Keratinocyte (primary cell): ENCODE data around the gene GSKIP.

Experiments
- EZH2 ChIP-seq: IDR thresholded peaks from one replicate; pipeline ENCODE4 v1.6.1; 2012; ENCODE audit warnings: inconsistent platforms, mild to moderate bottlenecking, low read length, moderate library complexity
- TF ChIP-seq, protein P1 (sequence below), 3 experiments: IDR thresholded peaks in 1 of 3; conservative IDR thresholded peaks in 1 of 3; optimal IDR thresholded peaks in 1 of 3; 2 replicates in 2 of 3; 3 replicates in 1 of 3; pipeline versions ENCODE3 to v1.5.1; 2011; ENCODE audit warnings: low read length in 3 of 3, mild to moderate bottlenecking in 3 of 3, moderate library complexity in 2 of 3, control low read depth in 1 of 3, inconsistent platforms in 1 of 3; ENCODE audit not compliant: insufficient read depth in 2 of 3; ENCODE audit errors: extremely low read depth in 1 of 3

GRCh38 chr14:96391293-96392118, 28.2 kb downstream of the GSKIP start:
- TF ChIP-seq, protein P1, sequence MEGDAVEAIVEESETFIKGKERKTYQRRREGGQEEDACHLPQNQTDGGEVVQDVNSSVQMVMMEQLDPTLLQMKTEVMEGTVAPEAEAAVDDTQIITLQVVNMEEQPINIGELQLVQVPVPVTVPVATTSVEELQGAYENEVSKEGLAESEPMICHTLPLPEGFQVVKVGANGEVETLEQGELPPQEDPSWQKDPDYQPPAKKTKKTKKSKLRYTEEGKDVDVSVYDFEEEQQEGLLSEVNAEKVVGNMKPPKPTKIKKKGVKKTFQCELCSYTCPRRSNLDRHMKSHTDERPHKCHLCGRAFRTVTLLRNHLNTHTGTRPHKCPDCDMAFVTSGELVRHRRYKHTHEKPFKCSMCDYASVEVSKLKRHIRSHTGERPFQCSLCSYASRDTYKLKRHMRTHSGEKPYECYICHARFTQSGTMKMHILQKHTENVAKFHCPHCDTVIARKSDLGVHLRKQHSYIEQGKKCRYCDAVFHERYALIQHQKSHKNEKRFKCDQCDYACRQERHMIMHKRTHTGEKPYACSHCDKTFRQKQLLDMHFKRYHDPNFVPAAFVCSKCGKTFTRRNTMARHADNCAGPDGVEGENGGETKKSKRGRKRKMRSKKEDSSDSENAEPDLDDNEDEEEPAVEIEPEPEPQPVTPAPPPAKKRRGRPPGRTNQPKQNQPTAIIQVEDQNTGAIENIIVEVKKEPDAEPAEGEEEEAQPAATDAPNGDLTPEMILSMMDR (optimal IDR thresholded peaks at IDR 0.05 in 1 of 3, IDR thresholded peaks at IDR 0.05 in 1 of 3, conservative IDR thresholded peaks at IDR 0.05 in 1 of 3; ENCODE audit: extremely low read depth in 1 of 3, insufficient read depth in 2 of 3, low read length in 3 of 3), result no peak
- no peak for TF ChIP-seq EZH2
